Memory B cell (primary cell): ENCODE data around the gene AFAP1.
A peak's percentile ranks its signal among the peaks of the same experiment; 100 is the strongest.

Experiments
- ATAC-seq: fragments of 150-1000 bp; cut with Tn5 transposase; 2 replicates; pipeline ENCODE4 v1.10.0; 2021; ENCODE audit warnings: low read depth, mild to moderate bottlenecking, moderate library complexity
- DNase-seq, 2 donors: peaks; one replicate each; pipeline ENCODE4 v3.0.0; 2022; ENCODE audit warnings: low spot score in 2 of 2
- H3K27ac Mint-ChIP-seq: one replicate; pipeline ENCODE4 v1.8.0; 2022; ENCODE audit warnings: mild to moderate bottlenecking, moderate library complexity, mixed read lengths
- H3K27me3 Mint-ChIP-seq: one replicate; pipeline ENCODE4 v1.8.0; 2022; ENCODE audit warnings: mixed read lengths
- H3K36me3 Mint-ChIP-seq: one replicate; pipeline ENCODE4 v1.8.0; 2022; ENCODE audit warnings: mild to moderate bottlenecking, mixed read lengths
- H3K4me1 Mint-ChIP-seq: one replicate; pipeline ENCODE4 v1.8.0; 2022; ENCODE audit warnings: mixed read lengths
- H3K4me3 Mint-ChIP-seq: one replicate; pipeline ENCODE4 v1.8.0; 2022; ENCODE audit warnings: mild to moderate bottlenecking, moderate library complexity, mixed read lengths
- H3K9me3 Mint-ChIP-seq: one replicate; pipeline ENCODE4 v1.8.0; 2022; ENCODE audit warnings: mixed read lengths

The AFAP1 gene

GRCh38 chr4:7858498-7858897 lies 81.2 kb downstream of the AFAP1 start:
- Mint-ChIP-seq H3K36me3 (no peaks in the 10 kb centered on the region), H3K27ac (no peak overlapping the region), H3K27me3 (peaks cover 4% of the 10 kb centered on the region), H3K9me3 (no peaks in the 10 kb centered on the region), H3K4me3 (no peak overlapping the region), H3K4me1 (no peaks in the 10 kb centered on the region)
- ATAC-seq (no peak), DNase-seq (no peak)

GRCh38 chr4:7857993-7858392 lies 81.7 kb downstream of the AFAP1 start:
- ATAC-seq (no peak), DNase-seq (no peak)
- peaks cover 4% of the 10 kb centered on the region for H3K27me3 Mint-ChIP-seq
- H3K36me3 Mint-ChIP-seq = no peaks in the 10 kb centered on the region
- H3K27ac Mint-ChIP-seq = no peak overlapping the region
- H3K4me1 Mint-ChIP-seq = no peaks in the 10 kb centered on the region
- H3K9me3 Mint-ChIP-seq = no peaks in the 10 kb centered on the region
- no peak overlapping the region for H3K4me3 Mint-ChIP-seq

- Mint-ChIP-seq H3K4me3 (no peak overlapping the region), H3K4me1 (no peaks in the 10 kb centered on the region), H3K27ac (no peak overlapping the region), H3K9me3 (no peaks in the 10 kb centered on the region), H3K36me3 (no peaks in the 10 kb centered on the region), H3K27me3 (peaks cover 4% of the 10 kb centered on the region)
- ATAC-seq (no peak), DNase-seq (no peak)
These were observed 82.4 kb downstream of the AFAP1 start for GRCh38 chr4:7857238-7857701.

GRCh38 chr4:7855731-7856130 lies 83.9 kb downstream of the AFAP1 start:
- DNase-seq (no peak), ATAC-seq (no peak)
- no peaks in the 10 kb centered on the region for H3K4me1 Mint-ChIP-seq
- no peaks in the 10 kb centered on the region for H3K9me3 Mint-ChIP-seq
- no peak overlapping the region for H3K27ac Mint-ChIP-seq
- H3K27me3 Mint-ChIP-seq = peaks cover 4% of the 10 kb centered on the region
- H3K36me3 Mint-ChIP-seq = no peaks in the 10 kb centered on the region
- no peak overlapping the region for H3K4me3 Mint-ChIP-seq

- Mint-ChIP-seq H3K9me3 (no peaks in the 10 kb centered on the region), H3K27me3 (peaks cover 3% of the 10 kb centered on the region), H3K36me3 (no peaks in the 10 kb centered on the region), H3K4me3 (no peak overlapping the region), H3K27ac (no peak overlapping the region), H3K4me1 (no peaks in the 10 kb centered on the region)
- DNase-seq (no peak), ATAC-seq (no peak)
These were observed 84.8 kb downstream of the AFAP1 start for GRCh38 chr4:7854697-7855370.

- no peaks in the 10 kb centered on the region for H3K36me3 Mint-ChIP-seq
- H3K27me3 Mint-ChIP-seq = peaks cover 3% of the 10 kb centered on the region
- no peaks in the 10 kb centered on the region for H3K9me3 Mint-ChIP-seq
- no peak overlapping the region for H3K4me3 Mint-ChIP-seq
- DNase-seq (no peak), ATAC-seq (no peak)
- no peak overlapping the region for H3K27ac Mint-ChIP-seq
- H3K4me1 Mint-ChIP-seq = no peaks in the 10 kb centered on the region
These were observed 85.4 kb downstream of the AFAP1 start for GRCh38 chr4:7854216-7854615.

- DNase-seq (no peak), ATAC-seq (no peak)
- Mint-ChIP-seq H3K27me3 (peaks cover 7% of the 10 kb centered on the region), H3K27ac (no peak overlapping the region), H3K4me3 (no peak overlapping the region), H3K36me3 (no peaks in the 10 kb centered on the region), H3K9me3 (no peaks in the 10 kb centered on the region), H3K4me1 (no peaks in the 10 kb centered on the region)
These were observed 86.4 kb downstream of the AFAP1 start for GRCh38 chr4:7853271-7853670.

- H3K36me3 Mint-ChIP-seq = no peaks in the 10 kb centered on the region
- peaks cover 9% of the 10 kb centered on the region for H3K27me3 Mint-ChIP-seq
- no peaks in the 10 kb centered on the region for H3K4me1 Mint-ChIP-seq
- ATAC-seq = no peak
- H3K27ac Mint-ChIP-seq = no peak overlapping the region
- no peak for DNase-seq
- H3K9me3 Mint-ChIP-seq = peaks cover 3% of the 10 kb centered on the region
- no peak overlapping the region for H3K4me3 Mint-ChIP-seq
These were observed 87.0 kb downstream of the AFAP1 start for GRCh38 chr4:7852568-7853185.

- no peak for DNase-seq
- H3K4me1 Mint-ChIP-seq = no peaks in the 10 kb centered on the region
- H3K27me3 Mint-ChIP-seq = peaks cover 15% of the 10 kb centered on the region
- H3K4me3 Mint-ChIP-seq = no peak overlapping the region
- no peak for ATAC-seq
- no peaks in the 10 kb centered on the region for H3K36me3 Mint-ChIP-seq
- peaks cover 3% of the 10 kb centered on the region for H3K9me3 Mint-ChIP-seq
- no peak overlapping the region for H3K27ac Mint-ChIP-seq
These were observed 89.2 kb downstream of the AFAP1 start for GRCh38 chr4:7850489-7850888.

GRCh38 chr4:7847206-7847605 lies 92.5 kb downstream of the AFAP1 start:
- Mint-ChIP-seq H3K36me3 (no peaks in the 10 kb centered on the region), H3K27ac (no peak overlapping the region), H3K4me3 (no peak overlapping the region), H3K9me3 (peaks cover 3% of the 10 kb centered on the region), H3K27me3 (peaks cover 18% of the 10 kb centered on the region), H3K4me1 (no peaks in the 10 kb centered on the region)
- DNase-seq (no peak), ATAC-seq (no peak)

- Mint-ChIP-seq H3K4me1 (no peaks in the 10 kb centered on the region), H3K4me3 (no peak overlapping the region), H3K27me3 (peaks cover 18% of the 10 kb centered on the region), H3K27ac (no peak overlapping the region), H3K36me3 (no peaks in the 10 kb centered on the region), H3K9me3 (peaks cover 3% of the 10 kb centered on the region)
- DNase-seq (no peak), ATAC-seq (no peak)
These were observed 94.0 kb downstream of the AFAP1 start for GRCh38 chr4:7845493-7846128.

GRCh38 chr4:7844594-7844991 lies 95.1 kb downstream of the AFAP1 start:
- Mint-ChIP-seq H3K4me1 (no peaks in the 10 kb centered on the region), H3K27ac (no peak overlapping the region), H3K4me3 (no peak overlapping the region)

GRCh38 chr4:7843831-7844593 lies 95.6 kb downstream of the AFAP1 start:
- peak; percentile 44 for ATAC-seq
- Mint-ChIP-seq H3K27ac (no peak overlapping the region), H3K4me3 (no peak overlapping the region), H3K36me3 (no peaks in the 10 kb centered on the region), H3K4me1 (no peaks in the 10 kb centered on the region), H3K9me3 (peaks cover 3% of the 10 kb centered on the region), H3K27me3 (peaks cover 18% of the 10 kb centered on the region)
- DNase-seq = peak in 1 of 2 donors; percentile 14

More at GRCh38 chr4:7844594-7844991, 95.1 kb downstream of the AFAP1 start:
- Mint-ChIP-seq H3K36me3 (no peaks in the 10 kb centered on the region), H3K9me3 (peaks cover 3% of the 10 kb centered on the region), H3K27me3 (peaks cover 18% of the 10 kb centered on the region)
- DNase-seq = no peak
- ATAC-seq = no peak
